MM.1S (cell line): ENCODE results near the gene RAB40A.

Experiments used
- EZH2 ChIP-seq: fragments of 300-600 bp; sonication (generic); optimal IDR thresholded peaks from 2 replicates; pipeline ENCODE3; 2017; ENCODE audit warnings: low read depth, mild to moderate bottlenecking, antibody characterized with exemption, low read length, mixed read lengths
- EZH2phosphoT487 ChIP-seq: fragments of 300-600 bp; sonication (generic); IDR thresholded peaks from 2 replicates; pipeline ENCODE4 v1.6.1; 2018; ENCODE audit warnings: antibody characterized with exemption, low read length
- TF ChIP-seq, protein P1 (sequence below): fragments of 300-600 bp; sonication (generic); IDR thresholded peaks from 2 replicates; pipeline ENCODE4 v1.5.1; 2016; ENCODE audit warnings: antibody characterized with exemption, low read length, mixed read lengths

- TF ChIP-seq, protein P1, sequence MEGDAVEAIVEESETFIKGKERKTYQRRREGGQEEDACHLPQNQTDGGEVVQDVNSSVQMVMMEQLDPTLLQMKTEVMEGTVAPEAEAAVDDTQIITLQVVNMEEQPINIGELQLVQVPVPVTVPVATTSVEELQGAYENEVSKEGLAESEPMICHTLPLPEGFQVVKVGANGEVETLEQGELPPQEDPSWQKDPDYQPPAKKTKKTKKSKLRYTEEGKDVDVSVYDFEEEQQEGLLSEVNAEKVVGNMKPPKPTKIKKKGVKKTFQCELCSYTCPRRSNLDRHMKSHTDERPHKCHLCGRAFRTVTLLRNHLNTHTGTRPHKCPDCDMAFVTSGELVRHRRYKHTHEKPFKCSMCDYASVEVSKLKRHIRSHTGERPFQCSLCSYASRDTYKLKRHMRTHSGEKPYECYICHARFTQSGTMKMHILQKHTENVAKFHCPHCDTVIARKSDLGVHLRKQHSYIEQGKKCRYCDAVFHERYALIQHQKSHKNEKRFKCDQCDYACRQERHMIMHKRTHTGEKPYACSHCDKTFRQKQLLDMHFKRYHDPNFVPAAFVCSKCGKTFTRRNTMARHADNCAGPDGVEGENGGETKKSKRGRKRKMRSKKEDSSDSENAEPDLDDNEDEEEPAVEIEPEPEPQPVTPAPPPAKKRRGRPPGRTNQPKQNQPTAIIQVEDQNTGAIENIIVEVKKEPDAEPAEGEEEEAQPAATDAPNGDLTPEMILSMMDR: no peak
- TF ChIP-seq EZH2 (no peak), EZH2phosphoT487 (no peak)
Measured at GRCh38 chrX:103503163-103503852, 16.0 kb downstream of the RAB40A start.
